Dermis blood vessel endothelial cell (primary cell): ENCODE results near the gene CD80. TPM values are rescaled to one million over a fixed set of nuclear protein-coding genes. Genes with fewer than 3 reads are reported as not detected.
"Not testable (repeated sequence)": the region's sequence is repeated elsewhere in the genome, so short reads cannot be mapped to it uniquely, and the experiment has no call there.

ENCODE experiments used
- DNase-seq: peaks from one replicate; pipeline ENCODE4 v3.0.0; 2010
- total RNA-seq: library from RNA; depleted of rRNA; stranded (reverse); fragments of >200 nt; gene quantifications from 2 replicates; pipeline ENCODE4 v1.2.3, GENCODE V29; 2014

CD80 gene
- total RNA-seq, 1 donor from 2014 or later: 0.17 TPM

DNA sequence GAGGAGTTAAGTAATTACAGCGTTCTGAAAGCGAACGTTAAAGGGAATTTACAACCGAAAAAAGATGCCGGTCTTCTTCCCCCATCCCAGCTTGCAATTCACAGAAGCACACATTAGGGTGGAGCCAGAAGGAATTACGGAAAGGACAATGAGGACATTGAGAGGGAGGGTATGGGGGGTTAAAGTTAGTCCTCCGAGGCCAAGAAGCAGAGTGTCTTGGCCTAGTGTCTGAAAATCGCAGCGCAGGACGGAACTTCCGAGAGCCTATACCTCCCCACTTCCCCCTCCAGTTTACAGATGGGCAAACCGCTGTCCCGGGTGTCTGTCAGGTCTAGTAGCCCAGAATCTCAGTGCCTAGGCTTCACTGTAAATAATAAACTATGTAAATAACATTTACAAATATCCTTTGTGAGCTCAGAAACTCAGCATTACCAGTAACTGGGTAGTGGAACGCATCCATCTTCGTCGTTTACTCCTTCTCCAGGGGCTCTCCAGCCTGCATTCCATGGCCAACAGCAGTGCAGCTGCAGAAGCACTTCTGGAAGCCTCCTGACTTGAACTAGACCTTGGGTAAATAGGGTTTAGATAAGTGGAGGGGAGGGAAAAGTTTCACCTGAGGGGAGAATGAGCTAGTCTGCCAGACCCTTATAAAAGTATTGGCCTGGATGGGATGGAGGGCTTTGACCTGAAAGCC is 20.8 kb upstream of the CD80 start:
- no peak for DNase-seq

DNA sequence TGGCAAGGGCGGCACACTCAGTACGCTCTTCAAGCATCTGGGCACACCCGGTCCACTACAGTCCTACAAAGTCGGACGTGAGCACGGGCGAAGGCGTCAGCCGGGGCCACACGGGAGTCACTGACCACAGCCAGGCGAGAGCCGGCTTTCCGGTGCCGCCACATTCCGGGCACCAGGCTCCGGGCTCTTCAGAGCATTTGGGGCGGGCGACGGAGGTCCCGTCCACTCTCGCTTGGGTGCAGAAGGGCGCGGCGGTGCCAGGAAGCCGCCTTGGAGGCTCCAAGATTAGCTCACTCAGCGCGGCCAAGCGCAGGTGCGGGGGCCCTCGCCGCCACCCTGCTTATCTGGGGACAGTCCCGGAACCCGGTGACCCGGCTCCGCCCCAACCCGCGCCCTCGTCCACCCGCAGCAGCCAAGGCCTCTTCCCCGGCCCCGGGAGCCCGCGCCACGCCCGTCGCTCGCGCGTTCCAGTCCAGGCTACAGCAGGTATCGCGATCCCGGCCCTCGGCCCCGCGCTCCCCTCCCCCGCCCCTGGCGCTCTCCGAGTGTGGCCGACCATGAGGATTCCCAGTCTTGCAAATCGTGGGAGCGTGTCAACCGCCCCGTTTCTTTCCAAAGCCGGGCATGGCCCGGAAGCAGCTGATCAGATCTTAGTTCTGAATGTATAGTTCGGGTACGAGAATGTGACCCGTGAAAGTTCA is 20.1 kb upstream of the CD80 start, which contains the start of gene ADPRH:
Gene ADPRH (plus strand): TSS at position 127 of the 701 bp plus-strand sequence. CDS start 2,678 bp downstream, outside the sequence.
- peak; percentile 83 for DNase-seq

DNA sequence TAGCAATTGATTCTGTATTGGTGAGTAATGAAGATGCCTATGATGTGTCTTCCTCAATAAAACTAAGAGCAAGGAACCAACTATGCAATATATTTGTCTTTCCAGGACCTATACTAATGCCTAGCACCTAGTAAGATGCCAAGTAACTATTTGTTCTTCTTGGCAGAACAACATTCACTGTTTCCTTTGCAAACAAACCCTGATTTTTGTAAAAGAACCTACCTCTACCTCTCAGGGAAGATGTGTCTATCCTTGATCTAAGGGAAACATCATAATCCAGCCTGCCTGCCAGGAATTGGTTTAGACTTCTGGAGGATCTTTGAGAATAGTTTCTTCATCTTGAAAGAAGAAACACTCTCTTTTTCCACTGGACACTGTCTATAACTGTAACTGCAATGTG is 16.1 kb upstream of the CD80 start:
- DNase-seq: no peak

DNA sequence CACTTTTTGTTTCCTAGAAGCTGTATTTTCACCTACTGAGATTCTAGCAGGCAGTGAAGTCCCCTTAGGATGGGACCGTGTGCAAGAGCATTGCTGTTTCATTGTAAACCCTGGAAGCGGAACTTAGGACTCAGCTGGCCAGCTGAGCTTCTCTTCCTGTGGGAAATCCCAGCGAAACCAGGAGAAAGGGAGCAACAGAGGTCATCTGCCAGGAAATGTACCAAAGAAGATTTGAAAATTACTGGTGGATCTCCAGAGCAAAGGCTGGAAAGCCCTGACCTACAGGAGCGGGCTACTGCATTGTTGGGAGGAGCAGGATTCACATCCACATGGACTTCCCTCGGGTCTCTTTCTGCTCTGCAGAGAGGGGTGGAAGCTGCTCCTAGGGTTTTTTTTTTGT is 12.3 kb upstream of the CD80 start:
- DNase-seq: peak; percentile 73

DNA sequence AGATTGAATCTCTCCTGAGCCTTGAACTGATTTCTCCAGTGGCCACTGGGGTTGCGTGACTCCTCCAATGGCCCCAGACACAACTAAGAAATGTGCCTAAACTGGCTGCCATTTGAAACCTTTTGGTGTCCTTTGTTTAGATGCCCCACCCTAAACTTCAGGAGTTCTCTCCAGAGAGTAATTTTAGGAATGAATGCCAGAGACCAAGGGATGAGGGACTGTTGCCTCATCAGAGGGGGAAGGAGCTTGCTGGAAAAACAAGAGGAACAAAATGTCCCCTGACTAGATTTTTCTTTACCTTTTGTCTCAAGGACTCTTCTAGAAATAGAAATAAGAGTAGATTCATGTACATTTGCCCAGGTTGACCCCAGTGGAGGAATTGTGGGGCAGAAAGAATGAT is 11.8 kb upstream of the CD80 start:
- DNase-seq: no peak

DNA sequence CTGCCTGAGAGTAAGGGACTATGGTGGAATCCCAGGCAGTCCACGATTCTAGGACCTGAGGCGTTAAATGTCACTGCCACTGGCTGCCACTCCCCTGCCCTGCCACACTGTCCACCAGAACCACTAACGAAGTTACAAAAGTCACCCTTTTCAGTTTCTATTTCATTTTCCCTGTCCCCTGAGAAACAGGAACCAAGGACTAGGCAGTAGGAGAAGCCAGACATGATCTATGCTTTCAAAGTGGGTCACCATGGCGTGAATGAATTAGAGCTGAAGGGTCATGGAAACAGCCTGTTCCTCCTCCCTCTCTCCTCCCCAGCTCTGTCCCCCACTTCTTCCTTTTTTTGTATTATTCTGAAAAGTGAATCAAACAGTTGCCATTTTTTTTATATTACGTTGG is 10.8 kb upstream of the CD80 start:
- DNase-seq: no peak

DNA sequence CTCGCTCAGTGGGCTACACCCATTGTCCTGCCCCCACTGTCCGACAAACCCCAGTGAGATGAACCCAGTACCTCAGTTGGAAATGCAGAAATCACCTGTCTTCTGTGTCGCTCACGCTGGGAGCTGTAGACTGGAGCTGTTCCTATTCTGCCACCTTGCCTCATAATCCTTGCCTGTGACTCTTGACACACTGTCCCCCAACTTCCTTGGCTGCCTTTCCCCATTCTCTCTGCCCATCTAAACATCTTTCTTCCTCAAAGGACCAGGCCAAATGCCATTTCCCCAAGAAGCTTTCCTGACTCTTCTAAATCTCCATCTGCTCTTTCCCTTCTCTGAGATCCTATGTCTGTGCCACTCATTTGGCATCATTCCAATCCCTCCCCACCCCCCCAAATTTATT is 9.7 kb upstream of the CD80 start:
- no peak for DNase-seq

DNA sequence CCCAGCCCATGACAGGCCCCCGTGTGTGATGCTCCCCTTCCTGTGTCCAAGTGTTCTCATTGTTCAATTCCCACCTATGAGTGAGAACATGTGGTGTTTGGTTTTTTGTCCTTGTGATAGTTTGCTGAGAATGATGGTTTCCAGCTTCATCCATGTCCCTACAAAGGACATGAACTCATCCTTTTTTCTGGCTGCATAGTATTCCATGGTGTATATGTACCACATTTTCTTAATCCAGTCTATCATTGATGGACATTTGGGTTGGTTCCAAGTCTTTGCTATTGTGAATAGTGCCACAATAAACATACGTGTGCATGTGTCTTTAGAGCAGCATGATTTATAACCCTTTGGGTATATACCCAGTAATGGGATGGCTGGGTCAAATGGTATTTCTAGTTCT is 3.9 kb upstream of the CD80 start:
- not testable (repeated sequence) for DNase-seq

DNA sequence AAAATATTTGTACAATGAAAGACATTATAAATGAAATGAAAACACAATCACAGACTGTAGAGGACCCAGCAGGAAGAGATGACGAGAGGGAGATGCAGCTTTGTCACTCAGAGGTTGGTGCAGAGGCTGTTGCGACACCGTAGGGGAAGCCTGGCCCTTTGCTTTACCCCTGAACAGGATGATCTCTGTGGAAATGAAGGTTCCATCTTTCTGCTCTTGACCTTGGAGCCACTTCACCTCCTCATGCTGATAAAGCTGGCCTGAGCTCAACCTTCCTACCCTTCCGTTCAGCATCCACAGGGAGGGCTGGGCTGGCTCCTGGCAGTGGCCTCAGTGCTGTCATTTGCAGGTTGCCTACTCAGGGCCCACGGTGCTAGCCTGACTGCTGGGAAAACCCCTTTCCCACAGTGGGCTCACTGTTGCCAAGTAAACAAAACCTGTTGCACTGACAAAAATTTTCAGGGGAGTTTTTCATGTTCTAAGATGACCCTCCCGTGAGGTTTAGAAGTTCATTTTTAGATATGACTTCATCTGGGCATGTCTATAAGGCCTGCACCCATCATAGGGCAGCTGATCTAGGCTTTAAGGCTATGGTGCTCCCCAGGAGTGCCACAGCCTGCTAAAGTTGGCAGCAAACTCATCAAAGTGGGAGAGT is 3.0 kb upstream of the CD80 start:
- peak; percentile 12 for DNase-seq

DNA sequence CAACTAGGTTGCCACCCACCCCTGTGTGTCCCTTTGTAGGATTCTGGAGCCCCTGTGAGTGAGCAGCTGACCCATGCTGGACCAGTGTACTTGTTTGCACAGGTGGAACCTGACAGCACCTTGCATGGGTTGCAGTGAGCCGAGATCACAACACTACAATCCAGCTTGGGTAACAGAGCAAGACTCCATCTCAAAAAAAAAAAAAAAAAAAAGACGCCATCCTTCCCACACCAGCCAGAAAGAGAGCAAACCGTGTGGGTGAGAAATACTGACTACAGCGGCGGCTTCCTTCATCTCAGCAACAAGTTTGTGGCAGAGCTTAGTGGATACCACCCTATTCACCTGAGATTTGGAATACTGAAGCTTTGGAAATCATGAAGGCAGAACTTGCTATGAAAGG is 746 bp upstream of the CD80 start:
- DNase-seq: no peak

DNA sequence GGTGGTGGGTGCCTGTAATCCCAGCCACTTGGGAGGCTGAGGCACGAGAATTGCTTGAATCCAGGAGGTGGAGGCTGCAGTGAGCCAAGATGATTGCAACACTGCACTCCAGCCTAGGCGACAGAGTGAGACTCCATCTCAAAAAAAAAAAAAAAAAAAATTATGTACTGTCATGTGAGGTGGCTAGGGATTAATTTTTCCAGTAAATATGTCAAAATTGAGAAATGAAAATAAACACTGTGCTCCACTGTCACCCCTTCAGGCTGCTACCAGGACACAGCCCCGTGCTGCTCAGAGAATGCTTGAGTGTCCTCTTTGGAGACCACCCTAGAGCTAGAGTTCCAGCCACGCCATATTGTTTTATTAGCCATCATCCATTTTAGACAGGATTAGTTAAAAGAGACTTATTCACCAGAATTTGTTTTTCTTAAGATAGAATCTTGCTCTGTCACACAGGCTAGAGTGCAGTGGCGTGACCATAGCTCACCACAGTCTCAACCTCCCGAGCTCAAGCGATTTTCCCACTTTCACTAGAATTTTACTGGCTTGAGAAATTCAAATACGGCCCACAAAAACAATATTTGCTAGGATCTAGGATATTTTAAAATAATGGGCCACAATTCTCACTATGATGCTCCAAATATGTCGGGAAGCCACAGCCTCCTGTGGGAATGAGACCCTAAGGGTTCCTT is 642 bp downstream of the CD80 start:
- no peak for DNase-seq

DNA sequence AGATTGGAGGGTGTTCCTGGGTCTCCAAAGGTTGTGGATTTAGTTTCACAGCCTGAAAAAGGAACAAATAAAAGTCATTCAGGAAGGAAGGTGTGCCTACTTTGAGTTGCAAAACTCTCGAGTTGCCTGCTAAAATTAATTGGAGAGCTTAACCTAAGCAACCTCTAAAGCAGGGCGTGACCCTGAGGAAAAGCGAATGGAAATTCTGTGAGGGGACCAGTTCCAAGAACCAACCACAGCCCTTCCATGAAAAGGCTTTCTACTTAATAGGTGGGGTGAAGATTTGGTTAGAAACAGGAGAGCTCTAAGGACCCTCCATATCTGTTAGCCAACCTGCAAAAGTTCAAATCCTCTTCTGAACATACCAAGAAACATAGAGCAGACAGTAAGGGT is 1.5 kb downstream of the CD80 start:
- DNase-seq: no peak

DNA sequence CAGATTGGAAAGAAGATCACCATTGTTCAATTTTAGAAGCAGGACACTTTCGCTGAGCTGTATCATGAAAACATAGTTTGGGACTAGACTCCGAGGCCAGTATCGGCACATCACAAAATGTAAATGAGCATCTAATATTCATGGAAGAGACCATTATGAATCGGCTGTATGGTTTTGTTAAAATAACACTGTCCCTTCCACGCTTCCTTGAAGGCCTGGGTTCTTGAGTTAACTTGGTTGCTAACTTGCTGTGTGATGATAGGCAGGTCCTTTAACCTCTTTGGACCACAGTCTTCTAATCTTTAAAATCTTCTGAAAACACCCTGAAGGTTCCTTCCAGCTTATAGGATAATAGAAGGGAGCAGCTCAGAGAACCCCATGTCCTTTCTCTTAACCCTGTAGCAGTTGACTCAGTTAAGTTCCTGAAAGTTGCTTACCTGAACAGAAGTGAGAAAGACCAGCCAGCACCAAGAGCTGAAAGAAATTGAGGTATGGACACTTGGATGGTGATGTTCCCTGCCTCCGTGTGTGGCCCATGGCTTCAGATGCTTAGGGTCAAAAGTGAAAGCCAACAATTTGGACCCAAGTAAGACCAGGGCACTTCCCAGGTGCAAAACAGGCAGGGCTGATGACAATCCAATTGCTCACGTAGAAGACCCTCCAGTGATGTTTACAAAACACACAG is 2.1 kb downstream of the CD80 start:
- no peak for DNase-seq

DNA sequence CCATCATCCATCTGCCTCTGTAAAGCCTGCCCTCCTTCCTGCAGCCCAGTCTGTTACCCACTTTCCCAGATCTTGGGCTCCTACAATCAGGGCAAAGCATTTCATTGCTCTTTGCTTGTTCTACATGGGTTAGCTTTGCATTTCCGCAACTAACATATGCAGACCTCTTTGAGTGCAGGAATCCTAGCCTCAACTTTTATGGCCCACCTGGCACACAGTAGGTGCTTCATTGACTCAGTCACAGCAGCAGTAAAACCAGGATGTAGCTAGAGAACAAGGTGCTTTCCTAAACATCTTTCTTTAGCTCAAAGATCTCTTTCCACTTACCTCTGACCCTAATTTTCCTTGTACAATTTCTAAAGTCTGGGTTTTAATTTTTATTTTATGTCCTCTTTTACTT is 3.5 kb downstream of the CD80 start:
- no peak for DNase-seq

DNA sequence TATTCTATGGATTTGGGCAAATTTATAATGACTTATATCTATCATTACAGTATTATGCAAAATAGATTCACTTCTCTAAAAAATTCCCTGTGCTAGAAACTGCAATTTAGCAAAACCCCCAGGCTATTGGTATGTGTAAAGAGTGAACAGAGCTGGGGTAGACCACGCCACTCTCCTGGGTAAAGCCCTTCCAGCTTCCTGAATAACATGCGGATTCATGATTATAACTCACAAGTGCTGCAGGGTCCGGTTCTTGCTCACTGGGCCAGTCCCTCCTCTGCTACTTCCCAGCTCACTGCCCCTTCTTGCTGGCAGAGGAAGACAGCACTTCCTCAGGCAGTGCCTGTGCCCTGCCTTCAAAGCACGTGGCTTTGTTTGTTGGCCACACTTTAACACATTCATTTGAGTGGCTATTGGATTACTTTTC is 4.1 kb downstream of the CD80 start:
- DNase-seq: peak; percentile 23

DNA sequence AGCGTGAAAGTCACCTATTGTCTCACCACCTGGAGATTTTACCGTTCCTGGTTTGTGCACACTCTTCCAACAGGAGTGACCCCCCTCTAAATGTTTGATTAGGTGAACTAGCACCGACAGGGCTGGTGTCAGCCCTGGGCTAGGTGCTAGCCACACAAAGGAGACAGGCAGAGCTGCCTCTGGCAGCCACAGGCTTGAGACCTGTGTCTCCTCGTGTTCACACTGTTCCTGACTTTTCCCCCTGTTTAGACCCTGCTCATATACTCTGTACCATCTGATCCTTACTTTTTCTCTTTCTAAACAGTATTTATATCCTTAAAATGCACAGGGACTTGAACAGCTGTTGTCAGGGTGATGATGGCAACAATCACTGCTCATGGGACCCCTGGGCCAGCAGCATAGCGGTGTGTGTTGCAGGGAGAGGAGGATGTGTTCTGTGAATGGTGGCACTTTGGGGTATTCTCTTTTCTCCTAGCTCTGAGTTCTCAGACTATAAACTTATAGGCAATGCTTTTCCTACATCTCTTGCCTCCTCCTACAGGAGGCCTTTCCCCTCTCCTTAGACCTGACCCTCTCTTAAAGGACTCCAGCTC is 5.5 kb downstream of the CD80 start:
- DNase-seq: no peak

DNA sequence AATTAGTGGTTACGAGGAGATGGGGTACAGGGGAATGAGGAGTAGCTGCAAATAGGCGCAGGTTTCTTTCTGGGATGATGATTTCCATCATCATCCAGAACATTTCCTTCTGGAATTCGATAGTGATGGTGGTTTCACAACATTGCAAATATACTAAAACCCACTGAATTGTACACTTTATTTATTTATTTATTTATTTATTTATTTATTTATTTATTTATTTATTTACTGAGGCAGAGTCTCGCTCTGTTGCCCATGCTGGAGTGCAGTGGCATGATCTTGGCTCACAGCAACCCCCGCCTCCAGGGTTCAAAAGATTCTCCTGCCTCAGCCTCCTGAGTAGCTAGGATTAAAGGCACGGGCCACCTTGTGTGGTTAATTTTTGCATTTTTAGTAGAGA is 6.5 kb downstream of the CD80 start:
- DNase-seq: not testable (repeated sequence)

DNA sequence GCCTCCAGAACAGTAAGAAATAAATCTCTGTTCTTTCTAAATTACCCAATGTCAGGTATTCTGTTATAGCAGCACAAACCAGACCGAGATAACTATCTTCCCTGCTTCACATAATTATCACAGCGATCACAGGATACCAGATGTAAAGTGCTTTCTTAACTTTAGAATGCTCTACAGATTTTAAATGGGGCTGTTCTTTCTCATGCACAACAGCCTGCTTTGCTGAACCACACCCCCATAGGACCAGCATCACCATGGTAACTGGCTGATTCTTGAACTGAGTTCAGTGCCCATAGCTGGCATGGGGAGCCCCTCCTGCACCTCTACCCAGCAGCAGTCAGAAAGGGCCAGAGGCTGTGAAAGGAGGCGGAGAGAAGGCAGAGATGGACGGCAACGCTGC is 7.8 kb downstream of the CD80 start:
- DNase-seq: no peak

DNA sequence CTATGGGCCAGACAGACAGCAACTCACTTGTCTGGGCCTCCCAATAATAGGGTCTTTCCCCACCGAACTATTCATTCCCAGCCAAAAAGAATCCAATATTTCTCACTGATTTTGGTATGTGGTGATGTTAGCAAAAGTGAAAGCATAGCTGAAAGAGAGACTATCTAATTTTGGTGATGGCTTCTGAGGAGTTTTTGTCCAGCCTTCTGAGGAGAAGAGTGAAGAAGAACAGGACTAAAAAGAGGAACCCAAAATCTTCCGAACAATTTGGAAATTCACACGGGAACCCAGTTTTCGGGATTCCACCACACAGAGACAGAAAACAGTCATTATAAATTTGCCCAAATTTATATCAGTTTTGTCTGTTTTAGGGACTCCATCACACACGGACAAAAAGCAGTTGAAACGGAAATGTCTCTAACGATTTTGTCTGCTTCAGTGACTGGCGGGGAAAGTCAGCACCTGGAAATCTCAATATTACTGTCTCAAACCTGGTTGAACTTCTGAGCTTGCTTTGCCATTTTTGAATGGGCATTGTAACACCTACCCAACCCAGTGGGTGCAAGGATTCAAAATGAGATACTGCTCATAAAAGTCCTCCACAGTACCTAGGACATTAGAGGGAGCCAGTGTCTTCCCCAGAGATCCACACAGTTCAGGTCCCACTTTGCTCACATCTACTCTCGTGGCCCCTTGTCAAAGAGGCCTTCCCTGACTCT is 9.1 kb downstream of the CD80 start:
- DNase-seq: no peak

DNA sequence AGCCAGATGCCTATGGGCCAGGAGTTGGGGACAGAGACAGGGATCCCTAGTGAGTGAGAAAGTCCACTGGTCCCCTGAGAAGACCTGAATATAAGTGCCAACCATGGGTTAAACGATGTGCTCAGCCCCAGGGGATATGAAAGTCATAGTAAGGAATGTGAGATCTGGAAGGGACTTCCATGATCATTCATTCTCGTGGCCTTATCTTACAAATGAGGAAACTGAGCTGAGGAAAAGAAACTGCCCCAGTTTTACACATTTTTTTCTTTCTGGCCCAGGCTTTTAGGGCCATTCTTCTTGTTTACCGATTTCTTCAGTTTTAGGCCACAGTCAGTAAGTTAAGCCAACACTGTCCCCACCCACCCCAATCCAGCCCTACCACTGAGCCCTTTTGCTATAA is 11.1 kb downstream of the CD80 start:
- DNase-seq: no peak

DNA sequence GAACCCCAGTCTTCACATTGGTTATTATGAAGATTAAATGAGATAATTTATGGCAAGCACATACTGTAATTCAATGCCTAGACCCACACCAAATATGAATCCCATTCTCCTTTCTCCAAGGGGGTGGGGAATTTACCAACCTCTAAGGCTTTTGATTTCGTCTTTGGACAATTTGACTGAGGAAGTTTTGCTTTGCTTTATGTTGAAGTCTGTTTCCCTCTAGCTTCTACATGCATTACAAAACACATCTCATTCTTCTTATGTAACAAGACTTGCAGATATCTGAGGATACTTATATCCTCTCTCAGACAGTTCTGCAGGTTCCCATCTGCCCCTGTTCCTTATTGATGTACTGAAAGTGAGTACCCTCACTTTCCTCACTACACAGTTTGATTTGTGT is 12.2 kb downstream of the CD80 start:
- DNase-seq: no peak

DNA sequence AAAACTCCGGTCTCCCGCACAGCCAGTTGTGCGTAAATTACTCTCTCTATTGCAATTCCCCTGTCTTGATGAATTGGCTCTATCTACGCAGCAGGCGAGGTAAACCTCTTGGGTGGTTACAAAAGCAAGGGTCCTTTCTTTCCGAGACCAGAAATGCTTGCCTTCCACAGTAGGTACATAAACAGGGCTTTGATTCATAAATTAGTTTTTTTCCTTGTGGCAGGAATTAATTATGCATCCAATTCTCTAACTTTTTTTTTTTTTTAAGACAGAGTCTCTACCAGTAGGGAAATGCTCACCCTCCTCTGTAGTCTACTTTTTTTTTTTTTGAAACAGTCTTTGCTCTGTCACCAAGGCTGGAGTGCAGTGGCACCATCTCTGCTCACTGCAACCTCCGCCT is 16.3 kb downstream of the CD80 start:
- DNase-seq: no peak
